ENCODE measurements around the gene COX7A1.
A peak's percentile ranks its signal among the peaks of the same experiment; 100 is the strongest.
"Not testable (repeated sequence)": the region's sequence is repeated elsewhere in the genome, so short reads cannot be mapped to it uniquely, and the experiment has no call there.

The COX7A1 gene

GRCh38 chr19:36139473-36140303 lies 12.6 kb downstream of the COX7A1 start, which contains the start of gene CAPNS1:
TSS of gene CAPNS1 (plus strand) at chr19:36140066. CDS start at chr19:36141012, 946 bp downstream.
- CTCF ChIA-PET: interaction anchor here (0.8 to 5.5 kb wide), 3 partner anchors 9 to 13 kb away, joined by 3 to 47 read pairs (median 3); no protein-coding TSS in a partner anchor
- POLR2A ChIA-PET: interaction anchor here (0.5 kb wide), 2 partner anchors 8 to 64 kb away, joined by 4 to 5 read pairs; no protein-coding TSS in a partner anchor
- DNase-seq (ENCODE audit: extremely low spot score): peak; percentile 98
- TF ChIP-seq CTCF (IDR thresholded peaks at IDR 0.05; ENCODE audit: control extremely low read depth, extremely low read depth, low read depth, missing control alignments): no peak

DNA sequence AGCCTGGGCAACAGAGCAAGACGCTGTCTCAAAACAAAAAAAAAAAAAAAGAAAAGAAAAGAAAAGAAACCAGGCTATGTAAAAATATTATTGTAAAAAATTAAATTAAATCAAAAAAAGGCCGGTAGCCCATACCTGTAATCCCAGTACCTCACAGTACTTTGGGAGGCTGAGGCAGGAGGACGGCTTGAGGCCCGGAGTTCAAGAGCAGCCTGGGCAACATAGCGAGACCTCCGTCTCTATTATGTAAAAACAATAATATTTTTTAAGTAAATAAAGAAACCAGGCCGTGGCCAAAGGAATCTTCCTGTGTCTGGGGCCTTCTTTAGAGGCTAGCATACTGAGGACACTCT lies 13.2 kb downstream of the COX7A1 start:
- ChIA-PET CTCF (interaction anchor here (5.5 kb wide), 1 partner anchor 12 kb away, joined by 47 read pairs; no protein-coding TSS in a partner anchor), POLR2A (interaction anchor here (0.5 kb wide), 2 partner anchors 8 to 64 kb away, joined by 4 to 5 read pairs; no protein-coding TSS in a partner anchor)
- DNase-seq (ENCODE audit: extremely low spot score): no peak
- TF ChIP-seq CTCF (IDR thresholded peaks at IDR 0.05; ENCODE audit: control extremely low read depth, extremely low read depth, low read depth, missing control alignments): no peak

- TF ChIP-seq CTCF (IDR thresholded peaks at IDR 0.05; ENCODE audit: control extremely low read depth, extremely low read depth, low read depth, missing control alignments): no peak
- CTCF ChIA-PET: interaction anchor here (1.0 to 5.5 kb wide), 4 partner anchors 10 to 77 kb away, joined by 3 to 47 read pairs (median 4); partner anchors contain the start of genes POLR2I and TBCB
- DNase-seq (ENCODE audit: extremely low spot score): no peak
- POLR2A ChIA-PET: interaction anchor here (0.5 kb wide), 1 partner anchor 1773 kb away, joined by 5 read pairs; no protein-coding TSS in a partner anchor
These were observed 15.1 kb downstream of the COX7A1 start for GRCh38 chr19:36136964-36137686.

- CTCF ChIA-PET: interaction anchor here (1.4 kb wide), 1 partner anchor 31 kb away, joined by 3 read pairs; no protein-coding TSS in a partner anchor
- not testable (repeated sequence) for DNase-seq (ENCODE audit: extremely low spot score)
These were observed 17.4 kb downstream of the COX7A1 start for GRCh38 chr19:36134867-36135266.

DNA sequence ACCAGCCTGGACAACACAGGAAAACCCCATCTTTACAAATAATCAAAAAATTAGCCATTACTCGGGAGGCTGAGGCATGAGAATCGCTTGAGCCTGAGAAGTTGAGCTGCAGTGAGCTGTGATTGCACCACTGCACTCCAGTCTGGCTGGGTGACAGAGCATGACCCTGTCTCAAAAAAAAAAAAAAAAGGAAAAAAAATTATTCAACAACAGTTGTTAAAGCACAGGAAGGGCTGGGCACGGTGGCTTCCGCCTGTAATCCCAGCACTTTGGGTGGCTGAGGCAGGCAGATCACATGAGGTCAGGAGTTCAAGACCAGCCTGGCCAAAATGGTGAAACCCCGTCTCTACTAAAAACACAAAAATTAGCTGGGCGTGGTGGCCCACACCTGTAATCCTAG lies 21.0 kb downstream of the COX7A1 start:
- CTCF ChIA-PET: interaction anchor here (1.4 kb wide), 2 partner anchors 9 to 39 kb away, joined by 3 to 6 read pairs; partner anchors contain the start of gene CAPNS1
- DNase-seq (ENCODE audit: extremely low spot score); POLR2A ChIA-PET: not testable (repeated sequence)

More at GRCh38 chr19:36134867-36135266, 17.4 kb downstream of the COX7A1 start:
- POLR2A ChIA-PET: not testable (repeated sequence)

- ChIA-PET CTCF (interaction anchor here (0.7 to 5.9 kb wide), 27 partner anchors 10 to 380 kb away, joined by 3 to 47 read pairs (median 4); partner anchors contain the start of genes CAPNS1, LIN37, POLR2I and TBCB), POLR2A (no interaction called here)
- TF ChIP-seq CTCF (IDR thresholded peaks at IDR 0.05; ENCODE audit: control extremely low read depth, extremely low read depth, low read depth, missing control alignments): no peak
- DNase-seq (ENCODE audit: extremely low spot score): no peak
These were observed 23.9 kb downstream of the COX7A1 start for GRCh38 chr19:36128392-36128736.

DNA sequence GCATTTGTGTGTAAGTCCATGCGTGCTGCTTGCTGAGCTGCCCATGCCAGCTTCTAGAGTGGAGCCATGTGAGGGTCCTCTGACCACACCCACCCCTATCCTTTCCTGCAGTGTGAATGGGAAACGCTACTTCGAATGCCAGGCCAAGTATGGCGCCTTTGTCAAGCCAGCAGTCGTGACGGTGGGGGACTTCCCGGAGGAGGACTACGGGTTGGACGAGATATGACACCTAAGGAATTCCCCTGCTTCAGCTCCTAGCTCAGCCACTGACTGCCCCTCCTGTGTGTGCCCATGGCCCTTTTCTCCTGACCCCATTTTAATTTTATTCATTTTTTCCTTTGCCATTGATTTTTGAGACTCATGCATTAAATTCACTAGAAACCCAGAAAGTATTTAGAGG lies 26.7 kb downstream of the COX7A1 start:
- ChIA-PET CTCF (interaction anchor here (2.1 to 5.9 kb wide), 3 partner anchors 9 to 44 kb away, joined by 10 to 47 read pairs (median 43); partner anchors contain the start of genes CAPNS1, POLR2I and TBCB), POLR2A (no interaction called here)
- no peak for DNase-seq (ENCODE audit: extremely low spot score)
- no peak for TF ChIP-seq CTCF (IDR thresholded peaks at IDR 0.05; ENCODE audit: control extremely low read depth, extremely low read depth, low read depth, missing control alignments)
